NT2/D1 (cell line): ENCODE measurements around the gene SHISA6.

Experiments
- SUZ12 ChIP-seq: IDR thresholded peaks from 2 replicates; pipeline ENCODE4 v1.6.1; 2011; ENCODE audit not compliant: insufficient read length, insufficient read depth; ENCODE audit errors: extremely low read depth
- YY1 ChIP-seq: IDR thresholded peaks from 2 replicates; pipeline ENCODE4 v1.6.1; 2011; ENCODE audit not compliant: insufficient read length, insufficient read depth
- ZNF274 ChIP-seq: IDR thresholded peaks from 2 replicates; pipeline ENCODE4 v1.6.1; 2011; ENCODE audit warnings: mild to moderate bottlenecking, low read depth, low read length

- TF ChIP-seq ZNF274 (no peak), YY1 (no peak), SUZ12 (no peak)
Observed at GRCh38 chr17:11267999-11268575, 27.1 kb downstream of the SHISA6 start.
